IMR-90 (cell line): ENCODE measurements around the gene CASZ1. TPM values are rescaled to one million over a fixed set of nuclear protein-coding genes. Genes with fewer than 3 reads are reported as not detected.

Source experiments
- ATAC-seq: fragments of 200-7000 bp; cut with Tn5 transposase; 2 replicates; pipeline ENCODE4 v1.9.1; 2020; ENCODE audit warnings: low read depth, mild to moderate bottlenecking, moderate library complexity
- BruUV-seq: library from RNA; stranded (reverse); fragments of 400-500 nt; replicated peaks from 2 replicates; lab custom pipeline; 2021; lab: Mats Ljungman, UMichigan
- CTCF ChIA-PET: fragments of 300-600 bp; formaldehyde crosslinking; extraction: SDS; loops from one replicate; lab custom pipeline; 2021; ENCODE audit warnings: antibody characterized with exemption; lab: Yijun Ruan, JAX
- POLR2A ChIA-PET: fragments of 300-600 bp; sonication (Branson Sonifier 250); formaldehyde crosslinking; loops from one replicate; lab custom pipeline; 2022; ENCODE audit warnings: antibody characterized with exemption; ENCODE audit not compliant: unreplicated experiment; lab: Charles Lee
- DNase-seq: peaks from one replicate; pipeline ENCODE4 v3.0.0; 2013
- H2AFZ ChIP-seq: replicated peaks from 2 replicates; pipeline ENCODE3; 2013; ENCODE audit warnings: low read length, mild to moderate bottlenecking; ENCODE audit not compliant: poor library complexity
- H2AK5ac ChIP-seq: 2 replicates; pipeline ENCODE4 v1.6.1; 2013; ENCODE audit warnings: low read depth, low read length, inconsistent platforms
- H2AK9ac ChIP-seq: replicated peaks from 2 replicates; pipeline ENCODE3; 2013; ENCODE audit warnings: mild to moderate bottlenecking, low read depth, low read length, moderate library complexity; ENCODE audit not compliant: poor library complexity
- H2BK120ac ChIP-seq: 2 replicates; pipeline ENCODE4 v1.6.1; 2013; ENCODE audit warnings: low read depth, low read length, inconsistent platforms
- H2BK15ac ChIP-seq: 3 replicates; pipeline ENCODE4 v1.6.1; 2013; ENCODE audit warnings: low read depth, low read length, inconsistent platforms
- H2BK20ac ChIP-seq: 2 replicates; pipeline ENCODE4 v1.6.1; 2013; ENCODE audit warnings: low read depth, mild to moderate bottlenecking, inconsistent platforms, low read length, moderate library complexity
- H2BK5ac ChIP-seq: 2 replicates; pipeline ENCODE4 v1.6.1; 2013; ENCODE audit warnings: mild to moderate bottlenecking, low read depth, low read length, inconsistent platforms; ENCODE audit not compliant: poor library complexity, severe bottlenecking
- H3K14ac ChIP-seq: replicated peaks from 2 replicates; pipeline ENCODE4 v1.6.1; 2013; ENCODE audit warnings: low read depth, low read length, inconsistent platforms
- H3K18ac ChIP-seq: 2 replicates; pipeline ENCODE4 v1.6.1; 2013; ENCODE audit warnings: low read depth, low read length, control low read depth
- H3K23ac ChIP-seq: 2 replicates; pipeline ENCODE4 v1.6.1; 2013; ENCODE audit warnings: low read depth, low read length, inconsistent platforms
- H3K27ac ChIP-seq: 2 replicates; pipeline ENCODE4 v1.5.1; 2013; ENCODE audit warnings: mild to moderate bottlenecking, control low read depth, low read length; ENCODE audit not compliant: insufficient read depth
- H3K27me3 ChIP-seq: 2 replicates; pipeline ENCODE4 v1.6.1; 2013; ENCODE audit warnings: low read length; ENCODE audit not compliant: control insufficient read depth, insufficient read depth
- H3K36me3 ChIP-seq: 2 replicates; pipeline ENCODE4 v1.6.1; 2013; ENCODE audit warnings: low read length, mixed read lengths; ENCODE audit not compliant: control insufficient read depth, insufficient read depth
- H3K4ac ChIP-seq: 2 replicates; pipeline ENCODE4 v1.6.1; 2013; ENCODE audit warnings: low read depth, low read length, inconsistent platforms
- H3K4me1 ChIP-seq: 2 replicates; pipeline ENCODE4 v1.6.1; 2013; ENCODE audit warnings: low read length, mixed read lengths; ENCODE audit not compliant: control insufficient read depth, insufficient read depth
- H3K4me2 ChIP-seq: 2 replicates; pipeline ENCODE4 v1.6.1; 2013; ENCODE audit warnings: low read depth, mild to moderate bottlenecking, control low read depth, low read length, moderate library complexity
- H3K4me3 ChIP-seq: 2 replicates; pipeline ENCODE4 v1.5.1; 2013; ENCODE audit warnings: low read depth, mild to moderate bottlenecking, control low read depth, low read length, moderate library complexity; ENCODE audit not compliant: insufficient read depth
- H3K56ac ChIP-seq: 2 replicates; pipeline ENCODE4 v1.6.1; 2013; ENCODE audit warnings: low read length, inconsistent platforms; ENCODE audit not compliant: insufficient read depth; ENCODE audit errors: extremely low read depth
- H3K79me1 ChIP-seq, 2 experiments: 2 replicates each; pipeline ENCODE4 v1.6.1; 2013; ENCODE audit warnings: low read length in 2 of 2, inconsistent platforms in 1 of 2, low read depth in 1 of 2
- H3K9ac ChIP-seq: 2 replicates; pipeline ENCODE4 v1.6.1; 2013; ENCODE audit warnings: low read depth, low read length, control low read depth
- H3K9me1 ChIP-seq: 2 replicates; pipeline ENCODE4 v1.6.1; 2013; ENCODE audit warnings: low read length, inconsistent platforms; ENCODE audit not compliant: insufficient read depth
- H3K9me3 ChIP-seq: 2 replicates; pipeline ENCODE4 v1.6.1; 2013; ENCODE audit warnings: low read length; ENCODE audit not compliant: control insufficient read depth, insufficient read depth
- H4K20me1 ChIP-seq: 2 replicates; pipeline ENCODE4 v1.6.1; 2013; ENCODE audit warnings: low read length, inconsistent platforms; ENCODE audit not compliant: insufficient read depth
- H4K5ac ChIP-seq: 2 replicates; pipeline ENCODE4 v1.6.1; 2013; ENCODE audit warnings: mild to moderate bottlenecking, low read depth, low read length, control low read depth
- H4K8ac ChIP-seq, 2 experiments: 2 replicates each; pipeline ENCODE4 v1.6.1; 2013; ENCODE audit warnings: low read depth in 2 of 2, low read length in 2 of 2, control low read depth in 1 of 2, inconsistent platforms in 1 of 2
- H4K91ac ChIP-seq: 2 replicates; pipeline ENCODE4 v1.6.1; 2013; ENCODE audit warnings: low read depth, low read length, inconsistent platforms; ENCODE audit not compliant: insufficient read depth
- BHLHE40 ChIP-seq: fragments of 150-350 bp; IDR thresholded peaks from 2 replicates; pipeline ENCODE4 v1.6.1; 2016; ENCODE audit warnings: mild to moderate bottlenecking, low read depth, low read length
- CEBPB ChIP-seq: IDR thresholded peaks from 2 replicates; pipeline ENCODE4 v1.6.1; 2012; ENCODE audit warnings: low read depth, low read length, improper control_type of control experiment
- CHD1 ChIP-seq: IDR thresholded peaks from 2 replicates; pipeline ENCODE4 v1.6.1; 2012; ENCODE audit warnings: low read depth, low read length, improper control_type of control experiment
- CTCF ChIP-seq: conservative IDR thresholded peaks from 2 replicates; pipeline ENCODE4 v1.5.1; 2012; ENCODE audit warnings: mild to moderate bottlenecking, low read depth, low read length, improper control_type of control experiment
- ELK1 ChIP-seq: fragments of 150-350 bp; IDR thresholded peaks from 2 replicates; pipeline ENCODE4 v1.6.1; 2016; ENCODE audit warnings: low read depth, mild to moderate bottlenecking, low read length, moderate library complexity, borderline replicate concordance
- FOS ChIP-seq: fragments of 150-350 bp; IDR thresholded peaks from 2 replicates; pipeline ENCODE4 v1.6.1; 2016; ENCODE audit warnings: low read depth, low read length
- MAFK ChIP-seq: IDR thresholded peaks from 2 replicates; pipeline ENCODE4 v1.6.1; 2012; ENCODE audit warnings: low read depth, low read length, improper control_type of control experiment
- MAZ ChIP-seq: IDR thresholded peaks from 2 replicates; pipeline ENCODE4 v1.6.1; 2012; ENCODE audit warnings: low read depth, mild to moderate bottlenecking, low read length, improper control_type of control experiment, moderate library complexity, borderline replicate concordance
- MXI1 ChIP-seq: IDR thresholded peaks from 2 replicates; pipeline ENCODE4 v1.6.1; 2012; ENCODE audit warnings: low read depth, mild to moderate bottlenecking, low read length, moderate library complexity, borderline replicate concordance
- NFE2L2 ChIP-seq: fragments of 150-350 bp; IDR thresholded peaks from 2 replicates; pipeline ENCODE4 v1.6.1; 2016; ENCODE audit warnings: low read depth, mild to moderate bottlenecking, low read length
- POLR2A ChIP-seq: IDR thresholded peaks from 2 replicates; pipeline ENCODE4 v1.6.1; 2012; ENCODE audit warnings: mild to moderate bottlenecking, low read depth, low read length
- RAD21 ChIP-seq: IDR thresholded peaks from 2 replicates; pipeline ENCODE4 v1.6.1; 2012; ENCODE audit warnings: low read length, improper control_type of control experiment
- RCOR1 ChIP-seq: IDR thresholded peaks from 2 replicates; pipeline ENCODE4 v1.6.1; 2012; ENCODE audit warnings: mild to moderate bottlenecking, low read length, improper control_type of control experiment; ENCODE audit not compliant: insufficient replicate concordance
- RFX5 ChIP-seq: IDR thresholded peaks from 2 replicates; pipeline ENCODE4 v1.8.0; 2012; ENCODE audit warnings: low read depth, mild to moderate bottlenecking, low read length, moderate library complexity
- SMC3 ChIP-seq: fragments of 150-350 bp; IDR thresholded peaks from 2 replicates; pipeline ENCODE4 v1.6.1; 2016; ENCODE audit warnings: low read depth, mild to moderate bottlenecking, antibody characterized with exemption, low read length, moderate library complexity
- USF2 ChIP-seq: fragments of 150-350 bp; IDR thresholded peaks from 2 replicates; pipeline ENCODE4 v1.6.1; 2017; ENCODE audit warnings: mild to moderate bottlenecking, antibody characterized with exemption, low read length, low read depth
- WGBS, 2 experiments: methylation state at CpG; one replicate each; pipeline versions ENCODE4 v1.1.5 to v1.1.7; 2013; ENCODE audit warnings: missing lambda C conversion rate in 2 of 2; ENCODE audit not compliant: insufficient read length in 1 of 2; ENCODE audit errors: extremely low coverage in 2 of 2; 5-methylcytosine and 5-hydroxymethylcytosine counted together
- dilution Hi-C: fragments of 300-500 bp; cut with HindIII; formaldehyde crosslinking; loops from one replicate; pipeline ENCODE4 v1.14.3; 2018; ENCODE audit warnings: low sequenced_read_pairs; ENCODE audit not compliant: unreplicated experiment
- in situ Hi-C: fragments of 300-500 bp; cut with MboI; formaldehyde crosslinking; loops from 3 replicates; pipeline ENCODE4 v1.14.3; 2019; ENCODE audit warnings: low sequenced_read_pairs, inconsistent platforms, mixed read lengths
- intact Hi-C: fragments of 100-400 bp; cut with micrococcal nuclease; formaldehyde crosslinking; loops from 2 replicates; pipeline ENCODE4 v1.10.0; 2022
- polyA plus RNA-seq, 3 experiments: library from polyadenylated mRNA; depleted of rRNA; stranded (reverse); fragments of >200 nt; gene quantifications; 2 replicates each; pipeline ENCODE4 v1.2.3, GENCODE V29; 2012; ENCODE audit warnings: low replicate concordance in 1 of 3
- total RNA-seq: library from RNA; depleted of rRNA; stranded (reverse); fragments of >200 nt; gene quantifications from 2 replicates; pipeline ENCODE4 v1.2.3, GENCODE V29; 2012

CASZ1 gene
- total and polyA plus RNA-seq, 2 of the 4 experiments (the other 2 are of a cell fraction): 0.18 to 0.24 TPM

GRCh38 chr1:10779841-10780240 is 16.6 kb downstream of the CASZ1 start:
- no peak overlapping the region for H3K9ac ChIP-seq
- no peaks in the 10 kb centered on the region for H3K36me3 ChIP-seq
- H3K23ac ChIP-seq: no peak overlapping the region
- no peak overlapping the region for H3K4me2 ChIP-seq
- no peak overlapping the region for H2BK5ac ChIP-seq
- H2AK5ac ChIP-seq: no peak overlapping the region
- no peak overlapping the region for H2BK120ac ChIP-seq
- no peak overlapping the region for H3K4me3 ChIP-seq
- H4K20me1 ChIP-seq: no peaks in the 10 kb centered on the region
- H3K4ac ChIP-seq: no peak overlapping the region
- ATAC-seq: no peak
- no peaks in the 10 kb centered on the region for H3K79me1 ChIP-seq
- no peak overlapping the region for H2AFZ ChIP-seq
- no peaks in the 10 kb centered on the region for H3K4me1 ChIP-seq
- no peak overlapping the region for H3K56ac ChIP-seq
- no peak overlapping the region for H3K18ac ChIP-seq
- no peaks in the 10 kb centered on the region for H3K9me3 ChIP-seq
- no peak overlapping the region for H4K8ac ChIP-seq
- H2BK15ac ChIP-seq: no peak overlapping the region
- BruUV-seq: no TSS peak
- no peak overlapping the region for H3K27ac ChIP-seq
- POLR2A ChIA-PET: no interaction called here
- H3K27me3 ChIP-seq: peaks cover 58% of the 10 kb centered on the region
- no peaks in the 10 kb centered on the region for H3K9me1 ChIP-seq
- H4K5ac ChIP-seq: no peak overlapping the region
- dilution Hi-C loops: no loop called here
- H2AK9ac ChIP-seq: no peak overlapping the region
- 27% methylated on average over 5 of the region's 10 CpGs; no CpG with 5 or more reads in 1 of the 2 experiments for WGBS, 2 experiments
- TF ChIP-seq USF2 (no peak), FOS (no peak), BHLHE40 (no peak), MXI1 (no peak), RAD21 (no peak), MAZ (no peak), SMC3 (no peak), CHD1 (no peak), MAFK (no peak), NFE2L2 (no peak), RFX5 (no peak), ELK1 (no peak), CEBPB (no peak), CTCF (no peak), POLR2A (no peak), RCOR1 (no peak)
- CTCF ChIA-PET: no interaction called here
- no peak for DNase-seq
- H2BK20ac ChIP-seq: no peak overlapping the region
- in situ Hi-C loops: no loop called here
- no peak overlapping the region for H4K91ac ChIP-seq
- H3K14ac ChIP-seq: no peak overlapping the region
- intact Hi-C loops: no loop called here
